Measurements from ENCODE around the gene PPP2R2B.

- no peak for TF ChIP-seq POLR2A (IDR thresholded peaks at IDR 0.05; ENCODE audit: low read length)
- no peak for TF ChIP-seq GATA1 (IDR thresholded peaks at IDR 0.05; ENCODE audit: low read depth, low read length)
Observed at GRCh38 chr5:146877783-146878475, 628 bp downstream of the PPP2R2B start.

All from erythroblast (primary cell).